COLO668 (cell line): ENCODE results near the gene CCDC33.

ENCODE experiments used
- DNase-seq: peaks from one replicate; lab custom pipeline; 2025; ENCODE audit not compliant: unreplicated experiment; lab: John Stamatoyannopoulos, UW

The CCDC33 gene

GRCh38 chr15:74258456-74259291 lies 22.5 kb downstream of the CCDC33 start:
- DNase-seq = no peak

GRCh38 chr15:74259292-74259648 lies 23.1 kb downstream of the CCDC33 start:
- DNase-seq = no peak

GRCh38 chr15:74259821-74260607 lies 23.9 kb downstream of the CCDC33 start:
- DNase-seq = no peak

- DNase-seq = no peak
Observed at GRCh38 chr15:74261041-74261440, 24.9 kb downstream of the CCDC33 start.

- no peak for DNase-seq
Observed at GRCh38 chr15:74261685-74262084, 25.6 kb downstream of the CCDC33 start.

GRCh38 chr15:74262151-74262550 lies 26.0 kb downstream of the CCDC33 start:
- DNase-seq = no peak

GRCh38 chr15:74262625-74263024 lies 26.5 kb downstream of the CCDC33 start:
- no peak for DNase-seq

- DNase-seq = no peak
Observed at GRCh38 chr15:74263466-74263865, 27.3 kb downstream of the CCDC33 start.

- DNase-seq = no peak
Observed at GRCh38 chr15:74264081-74264501, 28.0 kb downstream of the CCDC33 start.

- DNase-seq = no peak
Observed at GRCh38 chr15:74265046-74265639, 29.0 kb downstream of the CCDC33 start.

GRCh38 chr15:74268020-74268419 lies 31.9 kb downstream of the CCDC33 start:
- DNase-seq = no peak

GRCh38 chr15:74269362-74270035 lies 33.4 kb downstream of the CCDC33 start:
- peak; percentile 88 for DNase-seq

GRCh38 chr15:74270155-74270554 lies 34.0 kb downstream of the CCDC33 start:
- DNase-seq = no peak

- DNase-seq = no peak
Observed at GRCh38 chr15:74270854-74271520, 34.9 kb downstream of the CCDC33 start.

GRCh38 chr15:74272812-74273211 lies 36.7 kb downstream of the CCDC33 start:
- DNase-seq = no peak

GRCh38 chr15:74274470-74275038 lies 38.4 kb downstream of the CCDC33 start:
- DNase-seq = peak; percentile 45

GRCh38 chr15:74275957-74276356 lies 39.8 kb downstream of the CCDC33 start:
- DNase-seq = peak; percentile 28

GRCh38 chr15:74276560-74276959 lies 40.4 kb downstream of the CCDC33 start:
- DNase-seq = no peak

GRCh38 chr15:74277242-74277810 lies 41.2 kb downstream of the CCDC33 start:
- DNase-seq = no peak

- no peak for DNase-seq
Observed at GRCh38 chr15:74278207-74278606, 42.1 kb downstream of the CCDC33 start.
